ENCODE measurements around the gene STX1A.

The STX1A gene

GRCh38 chr7:73734619-73735527, 15.4 kb upstream of the STX1A start:
- Histone ChIP-seq H3K9me3 (ENCODE audit: insufficient read depth, low read length) (no peaks in the 10 kb centered on the region), H3K9ac (ENCODE audit: insufficient read length, low read depth) (peak overlapping the region; percentile 17), H3K4me3 (ENCODE audit: insufficient read length, low read depth) (no peak overlapping the region), H3K27me3 (ENCODE audit: insufficient read depth, insufficient read length) (peaks cover 4% of the 10 kb centered on the region), H3K4me1 (ENCODE audit: insufficient read depth, insufficient read length) (peaks cover 4% of the 10 kb centered on the region), H3K36me3 (ENCODE audit: insufficient read depth, insufficient read length, low read length) (peaks cover 20% of the 10 kb centered on the region)
- TF ChIP-seq YY1 (IDR thresholded peaks at IDR 0.05; ENCODE audit: insufficient read depth, insufficient read length) (no peak), SUZ12 (IDR thresholded peaks at IDR 0.05; ENCODE audit: extremely low read depth, insufficient read depth, insufficient read length) (no peak)
- DNase-seq (ENCODE audit: low read depth, low spot score), result peak; percentile 81

- H3K9ac ChIP-seq (ENCODE audit: insufficient read length, low read depth), result no peak overlapping the region
- DNase-seq (ENCODE audit: low read depth, low spot score), result no peak
- peaks cover 16% of the 10 kb centered on the region for H3K36me3 ChIP-seq (ENCODE audit: insufficient read depth, insufficient read length, low read length)
- H3K9me3 ChIP-seq (ENCODE audit: insufficient read depth, low read length), result no peaks in the 10 kb centered on the region
- H3K4me1 ChIP-seq (ENCODE audit: insufficient read depth, insufficient read length), result peaks cover 2% of the 10 kb centered on the region
- TF ChIP-seq ZNF274 (IDR thresholded peaks at IDR 0.05; ENCODE audit: low read depth, low read length) (no peak), SUZ12 (IDR thresholded peaks at IDR 0.05; ENCODE audit: extremely low read depth, insufficient read depth, insufficient read length) (no peak), YY1 (IDR thresholded peaks at IDR 0.05; ENCODE audit: insufficient read depth, insufficient read length) (no peak)
- H3K27me3 ChIP-seq (ENCODE audit: insufficient read depth, insufficient read length), result no peaks in the 10 kb centered on the region
- H3K4me3 ChIP-seq (ENCODE audit: insufficient read length, low read depth), result no peak overlapping the region
These were observed 12.9 kb upstream of the STX1A start for GRCh38 chr7:73732397-73732796.

- Histone ChIP-seq H3K9ac (ENCODE audit: insufficient read length, low read depth) (no peak overlapping the region), H3K9me3 (ENCODE audit: insufficient read depth, low read length) (no peaks in the 10 kb centered on the region), H3K27me3 (ENCODE audit: insufficient read depth, insufficient read length) (no peaks in the 10 kb centered on the region), H3K4me3 (ENCODE audit: insufficient read length, low read depth) (no peak overlapping the region), H3K36me3 (ENCODE audit: insufficient read depth, insufficient read length, low read length) (peaks cover under 1% of the 10 kb centered on the region), H3K4me1 (ENCODE audit: insufficient read depth, insufficient read length) (peaks cover 2% of the 10 kb centered on the region)
- TF ChIP-seq YY1 (IDR thresholded peaks at IDR 0.05; ENCODE audit: insufficient read depth, insufficient read length) (no peak), ZNF274 (IDR thresholded peaks at IDR 0.05; ENCODE audit: low read depth, low read length) (no peak), SUZ12 (IDR thresholded peaks at IDR 0.05; ENCODE audit: extremely low read depth, insufficient read depth, insufficient read length) (no peak)
- no peak for DNase-seq (ENCODE audit: low read depth, low spot score)
These were observed 11.0 kb upstream of the STX1A start for GRCh38 chr7:73730485-73730884.

GRCh38 chr7:73728551-73728950, 9.1 kb upstream of the STX1A start:
- no peak for DNase-seq (ENCODE audit: low read depth, low spot score)
- H3K4me1 ChIP-seq (ENCODE audit: insufficient read depth, insufficient read length), result peaks cover 2% of the 10 kb centered on the region
- H3K27me3 ChIP-seq (ENCODE audit: insufficient read depth, insufficient read length), result no peaks in the 10 kb centered on the region
- H3K9me3 ChIP-seq (ENCODE audit: insufficient read depth, low read length), result no peaks in the 10 kb centered on the region
- no peak overlapping the region for H3K9ac ChIP-seq (ENCODE audit: insufficient read length, low read depth)
- no peak overlapping the region for H3K4me3 ChIP-seq (ENCODE audit: insufficient read length, low read depth)
- H3K36me3 ChIP-seq (ENCODE audit: insufficient read depth, insufficient read length, low read length), result no peaks in the 10 kb centered on the region
- TF ChIP-seq ZNF274 (IDR thresholded peaks at IDR 0.05; ENCODE audit: low read depth, low read length) (no peak), YY1 (IDR thresholded peaks at IDR 0.05; ENCODE audit: insufficient read depth, insufficient read length) (no peak), SUZ12 (IDR thresholded peaks at IDR 0.05; ENCODE audit: extremely low read depth, insufficient read depth, insufficient read length) (no peak)

GRCh38 chr7:73727952-73728351, 8.5 kb upstream of the STX1A start:
- no peak overlapping the region for H3K4me3 ChIP-seq (ENCODE audit: insufficient read length, low read depth)
- TF ChIP-seq SUZ12 (IDR thresholded peaks at IDR 0.05; ENCODE audit: extremely low read depth, insufficient read depth, insufficient read length), result no peak
- no peak for TF ChIP-seq YY1 (IDR thresholded peaks at IDR 0.05; ENCODE audit: insufficient read depth, insufficient read length)

GRCh38 chr7:73726083-73726466, 6.6 kb upstream of the STX1A start:
- Histone ChIP-seq H3K4me1 (ENCODE audit: insufficient read depth, insufficient read length) (peaks cover 5% of the 10 kb centered on the region), H3K4me3 (ENCODE audit: insufficient read length, low read depth) (no peak overlapping the region), H3K36me3 (ENCODE audit: insufficient read depth, insufficient read length, low read length) (no peaks in the 10 kb centered on the region), H3K27me3 (ENCODE audit: insufficient read depth, insufficient read length) (no peaks in the 10 kb centered on the region), H3K9ac (ENCODE audit: insufficient read length, low read depth) (no peak overlapping the region), H3K9me3 (ENCODE audit: insufficient read depth, low read length) (no peaks in the 10 kb centered on the region)
- TF ChIP-seq ZNF274 (IDR thresholded peaks at IDR 0.05; ENCODE audit: low read depth, low read length) (no peak), YY1 (IDR thresholded peaks at IDR 0.05; ENCODE audit: insufficient read depth, insufficient read length) (no peak), SUZ12 (IDR thresholded peaks at IDR 0.05; ENCODE audit: extremely low read depth, insufficient read depth, insufficient read length) (no peak)
- DNase-seq (ENCODE audit: low read depth, low spot score), result no peak

More at GRCh38 chr7:73727952-73728351, 8.5 kb upstream of the STX1A start:
- Histone ChIP-seq H3K9ac (ENCODE audit: insufficient read length, low read depth) (no peak overlapping the region), H3K27me3 (ENCODE audit: insufficient read depth, insufficient read length) (no peaks in the 10 kb centered on the region), H3K9me3 (ENCODE audit: insufficient read depth, low read length) (no peaks in the 10 kb centered on the region), H3K36me3 (ENCODE audit: insufficient read depth, insufficient read length, low read length) (no peaks in the 10 kb centered on the region), H3K4me1 (ENCODE audit: insufficient read depth, insufficient read length) (peaks cover 2% of the 10 kb centered on the region)
- no peak for DNase-seq (ENCODE audit: low read depth, low spot score)

- H3K9ac ChIP-seq (ENCODE audit: insufficient read length, low read depth), result no peak overlapping the region
- H3K9me3 ChIP-seq (ENCODE audit: insufficient read depth, low read length), result no peaks in the 10 kb centered on the region
- no peak for TF ChIP-seq SUZ12 (IDR thresholded peaks at IDR 0.05; ENCODE audit: extremely low read depth, insufficient read depth, insufficient read length)
- no peak for TF ChIP-seq ZNF274 (IDR thresholded peaks at IDR 0.05; ENCODE audit: low read depth, low read length)
- no peak for TF ChIP-seq YY1 (IDR thresholded peaks at IDR 0.05; ENCODE audit: insufficient read depth, insufficient read length)
- no peak for DNase-seq (ENCODE audit: low read depth, low spot score)
- peaks cover 10% of the 10 kb centered on the region for H3K27me3 ChIP-seq (ENCODE audit: insufficient read depth, insufficient read length)
- no peak overlapping the region for H3K4me3 ChIP-seq (ENCODE audit: insufficient read length, low read depth)
- no peaks in the 10 kb centered on the region for H3K36me3 ChIP-seq (ENCODE audit: insufficient read depth, insufficient read length, low read length)
- peaks cover 5% of the 10 kb centered on the region for H3K4me1 ChIP-seq (ENCODE audit: insufficient read depth, insufficient read length)
These were observed 4.3 kb upstream of the STX1A start for GRCh38 chr7:73723813-73724212.
